Parathyroid adenoma (tissue), 2 donors: Measurements from ENCODE around the gene UXS1.

Experiments used
- H2AFZ ChIP-seq: fragments of 300-600 bp; sonication (generic); one replicate; pipeline ENCODE4 v1.7.0; 2017; ENCODE audit warnings: antibody characterized with exemption, mild to moderate bottlenecking
- H3K27ac ChIP-seq: fragments of 300-600 bp; sonication (generic); one replicate; pipeline ENCODE4 v1.7.0; 2017
- H3K27me3 ChIP-seq: fragments of 300-600 bp; sonication (generic); one replicate; pipeline ENCODE4 v1.7.0; 2017; ENCODE audit warnings: low read length; ENCODE audit not compliant: control insufficient read depth, insufficient read depth
- H3K36me3 ChIP-seq: fragments of 300-600 bp; sonication (generic); one replicate; pipeline ENCODE4 v1.7.0; 2017; ENCODE audit warnings: low read length; ENCODE audit not compliant: control insufficient read depth, insufficient read depth
- H3K4me1 ChIP-seq: fragments of 300-600 bp; sonication (generic); one replicate; pipeline ENCODE4 v1.7.0; 2017; ENCODE audit warnings: control low read depth
- H3K4me2 ChIP-seq: fragments of 300-600 bp; sonication (generic); one replicate; pipeline ENCODE4 v1.7.0; 2017; ENCODE audit warnings: low read length
- H3K4me3 ChIP-seq: fragments of 300-600 bp; sonication (generic); one replicate; pipeline ENCODE4 v1.7.0; 2017; ENCODE audit warnings: low read depth, low read length
- H3K79me2 ChIP-seq: fragments of 300-600 bp; sonication (generic); one replicate; pipeline ENCODE4 v1.7.0; 2017; ENCODE audit warnings: control low read depth
- H3K9ac ChIP-seq: fragments of 300-600 bp; sonication (generic); one replicate; pipeline ENCODE4 v1.7.0; 2017; ENCODE audit warnings: mild to moderate bottlenecking
- H3K9me3 ChIP-seq: fragments of 300-600 bp; sonication (generic); one replicate; pipeline ENCODE4 v1.7.0; 2017; ENCODE audit warnings: low read length; ENCODE audit not compliant: control insufficient read depth
- CTCF ChIP-seq: fragments of 300-600 bp; sonication (generic); IDR thresholded peaks from one replicate; pipeline ENCODE4 v1.7.0; 2017; ENCODE audit warnings: antibody characterized with exemption, mild to moderate bottlenecking
- donor health status: primary hyperparathyroidism.

UXS1 gene

DNA sequence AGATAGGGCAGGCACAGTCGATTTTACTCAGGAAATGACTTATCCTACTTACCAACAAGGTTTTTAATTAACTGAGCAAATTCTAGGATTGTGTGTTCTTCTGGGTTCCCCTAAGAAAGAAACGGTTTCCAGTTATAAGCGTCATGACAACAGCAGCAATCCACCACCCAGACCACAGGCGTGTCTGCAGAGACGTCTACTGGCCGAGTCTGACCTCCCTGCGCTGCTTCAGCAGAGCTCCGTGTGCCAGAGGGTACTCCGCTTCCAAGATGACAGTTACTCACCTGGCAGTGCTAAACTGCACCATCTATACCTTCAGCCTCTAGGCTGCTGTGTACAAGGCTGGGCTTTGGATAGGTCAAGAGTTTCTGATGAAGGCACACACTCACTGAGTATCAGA lies 95.4 kb downstream of the UXS1 start:
- Histone ChIP-seq H3K36me3 (no peaks in the 10 kb centered on the region), H3K27me3 (no peaks in the 10 kb centered on the region), H3K4me1 (no peaks in the 10 kb centered on the region), H3K4me3 (no peak overlapping the region), H3K79me2 (no peaks in the 10 kb centered on the region), H2AFZ (no peak overlapping the region), H3K4me2 (no peak overlapping the region), H3K9me3 (no peaks in the 10 kb centered on the region), H3K9ac (no peak overlapping the region), H3K27ac (no peak overlapping the region)
- no peak for TF ChIP-seq CTCF

GRCh38 chr2:106098081-106098480 lies 96.0 kb downstream of the UXS1 start:
- Histone ChIP-seq H3K9me3 (no peaks in the 10 kb centered on the region), H3K4me2 (no peak overlapping the region), H3K9ac (no peak overlapping the region), H3K27me3 (no peaks in the 10 kb centered on the region), H3K79me2 (no peaks in the 10 kb centered on the region), H3K4me3 (no peak overlapping the region), H2AFZ (no peak overlapping the region), H3K36me3 (no peaks in the 10 kb centered on the region), H3K27ac (no peak overlapping the region), H3K4me1 (no peaks in the 10 kb centered on the region)
- TF ChIP-seq CTCF, result no peak

GRCh38 chr2:106097038-106098000 lies 96.8 kb downstream of the UXS1 start:
- Histone ChIP-seq H3K36me3 (no peaks in the 10 kb centered on the region), H3K4me1 (no peaks in the 10 kb centered on the region), H3K9ac (no peak overlapping the region), H3K4me3 (no peak overlapping the region), H3K27ac (no peak overlapping the region), H3K4me2 (no peak overlapping the region), H3K27me3 (no peaks in the 10 kb centered on the region), H2AFZ (no peak overlapping the region), H3K79me2 (no peaks in the 10 kb centered on the region), H3K9me3 (no peaks in the 10 kb centered on the region)
- TF ChIP-seq CTCF, result no peak

GRCh38 chr2:106096299-106097037 lies 97.6 kb downstream of the UXS1 start:
- H3K36me3 ChIP-seq, result no peaks in the 10 kb centered on the region
- no peak for TF ChIP-seq CTCF
- H3K9me3 ChIP-seq, result no peaks in the 10 kb centered on the region
- no peaks in the 10 kb centered on the region for H3K27me3 ChIP-seq
- H3K27ac ChIP-seq, result no peak overlapping the region
- H2AFZ ChIP-seq, result no peak overlapping the region
- H3K4me1 ChIP-seq, result no peaks in the 10 kb centered on the region
- no peaks in the 10 kb centered on the region for H3K79me2 ChIP-seq
- no peak overlapping the region for H3K4me2 ChIP-seq
- no peak overlapping the region for H3K4me3 ChIP-seq
- H3K9ac ChIP-seq, result no peak overlapping the region
